H1 (cell line): ENCODE data around the gene CHST8. TPM values are rescaled to one million over a fixed set of nuclear protein-coding genes. Genes with fewer than 3 reads are reported as not detected.

Experiments
- CTCF ChIA-PET: fragments of 300-600 bp; sonication (Branson Sonifier 250); formaldehyde crosslinking; loops from one replicate; lab custom pipeline; 2021; ENCODE audit not compliant: partially characterized antibody; lab: Charles Lee
- POLR2A ChIA-PET: fragments of 300-600 bp; sonication (Branson Sonifier 250); formaldehyde crosslinking; loops from one replicate; lab custom pipeline; 2021; ENCODE audit warnings: inconsistent platforms; ENCODE audit not compliant: partially characterized antibody; lab: Charles Lee
- DNase-seq, 2 experiments: peaks; one replicate each; pipeline versions ENCODE4 v3.0.0 to v3.0.0-alpha.2; 2010 to 2022; ENCODE audit warnings: low spot score in 2 of 2, low read depth in 1 of 2, mixed read lengths in 1 of 2
- FAIRE-seq: peaks from 2 replicates; lab custom pipeline; 2011; peaks lifted over from hg19 to GRCh38; lab: Jason Lieb, UNC
- H2AFZ ChIP-seq: 2 replicates; pipeline ENCODE4 v1.8.1; 2012; ENCODE audit warnings: low read length, inconsistent platforms
- H2AK5ac ChIP-seq: 2 replicates; pipeline ENCODE4 v1.6.1; 2013; ENCODE audit warnings: low read depth, low read length
- H2BK120ac ChIP-seq: replicated peaks from 2 replicates; pipeline ENCODE3; 2013; ENCODE audit warnings: low read depth, low read length, inconsistent platforms
- H2BK12ac ChIP-seq: 2 replicates; pipeline ENCODE4 v1.6.1; 2013; ENCODE audit warnings: low read depth, low read length
- H2BK15ac ChIP-seq: 2 replicates; pipeline ENCODE4 v1.6.1; 2013; ENCODE audit warnings: low read length
- H2BK20ac ChIP-seq: 2 replicates; pipeline ENCODE4 v1.6.1; 2013; ENCODE audit warnings: low read length
- H2BK5ac ChIP-seq: 2 replicates; pipeline ENCODE4 v1.6.1; 2013; ENCODE audit warnings: low read depth, low read length
- H3K14ac ChIP-seq: 2 replicates; pipeline ENCODE4 v1.6.1; 2013; ENCODE audit warnings: inconsistent platforms; ENCODE audit not compliant: insufficient read length
- H3K18ac ChIP-seq: 2 replicates; pipeline ENCODE4 v1.6.1; 2013; ENCODE audit warnings: low read length; ENCODE audit errors: extremely low read depth
- H3K23ac ChIP-seq: 2 replicates; pipeline ENCODE4 v1.6.1; 2013; ENCODE audit warnings: inconsistent platforms; ENCODE audit not compliant: insufficient read length
- H3K23me2 ChIP-seq: 2 replicates; pipeline ENCODE4 v1.6.1; 2013; ENCODE audit warnings: low read depth, low read length
- H3K27ac ChIP-seq: 2 replicates; pipeline ENCODE4 v1.6.1; 2011; ENCODE audit warnings: low read depth, low read length, inconsistent platforms
- H3K27me3 ChIP-seq, 4 experiments: replicated peaks in 1 of 4; 1 replicate in 1 of 4; 2 replicates in 3 of 4; pipeline versions ENCODE4 v1.6.1 to v1.8.1; 2011 to 2013; ENCODE audit warnings: low read length in 3 of 4, mild to moderate bottlenecking in 3 of 4, inconsistent platforms in 2 of 4, mixed read lengths in 2 of 4, moderate library complexity in 1 of 4; ENCODE audit not compliant: control insufficient read depth in 3 of 4, insufficient read depth in 3 of 4; ENCODE audit errors: extremely low read depth in 1 of 4
- H3K36me3 ChIP-seq, 4 experiments: 2 replicates each; pipeline versions ENCODE4 v1.6.1 to v1.8.1; 2011 to 2013; ENCODE audit warnings: mild to moderate bottlenecking in 4 of 4, low read length in 3 of 4, moderate library complexity in 2 of 4, control low read depth in 1 of 4, inconsistent platforms in 1 of 4; ENCODE audit not compliant: insufficient read depth in 4 of 4, control insufficient read depth in 2 of 4
- H3K4ac ChIP-seq: replicated peaks from 2 replicates; pipeline ENCODE3; 2013; ENCODE audit warnings: low read length, low read depth, mixed read lengths, inconsistent platforms; ENCODE audit not compliant: insufficient read length
- H3K4me1 ChIP-seq, 4 experiments: replicated peaks in 1 of 4; 1 replicate in 1 of 4; 2 replicates in 3 of 4; pipeline versions ENCODE4 v1.6.1 to v1.8.1; 2011 to 2013; ENCODE audit warnings: low read length in 3 of 4, inconsistent platforms in 2 of 4, mixed read lengths in 1 of 4; ENCODE audit not compliant: insufficient read depth in 4 of 4, control insufficient read depth in 3 of 4
- H3K4me2 ChIP-seq, 2 experiments: 2 replicates each; pipeline versions ENCODE4 v1.6.1 to v1.8.1; 2011 to 2013; ENCODE audit warnings: low read depth in 2 of 2, low read length in 2 of 2, control low read depth in 1 of 2, inconsistent platforms in 1 of 2, mild to moderate bottlenecking in 1 of 2; ENCODE audit not compliant: insufficient read depth in 1 of 2
- H3K4me3 ChIP-seq, 4 experiments: fragments of 200-600, 300-600 bp in 1 of 4; sonication (generic), shearing (Covaris generic), sonication (Bioruptor Twin) in 1 of 4; 2 replicates each; pipeline versions ENCODE4 v1.5.1 to v1.8.1; 2011 to 2016; ENCODE audit warnings: low read length in 4 of 4, low read depth in 3 of 4, control low read depth in 2 of 4, inconsistent platforms in 2 of 4, mild to moderate bottlenecking in 2 of 4, mixed read lengths in 1 of 4, moderate library complexity in 1 of 4; ENCODE audit not compliant: insufficient read depth in 2 of 4; ENCODE audit errors: extremely low read depth in 1 of 4
- H3K56ac ChIP-seq: replicated peaks from 2 replicates; pipeline ENCODE3; 2013; ENCODE audit warnings: low read depth, mild to moderate bottlenecking, mixed read lengths, low read length, inconsistent platforms; ENCODE audit not compliant: insufficient read length
- H3K79me1 ChIP-seq: 2 replicates; pipeline ENCODE4 v1.6.1; 2013; ENCODE audit warnings: low read depth, low read length, control low read depth
- H3K79me2 ChIP-seq, 2 experiments: 2 replicates each; pipeline versions ENCODE4 v1.6.1 to v1.8.1; 2012 to 2013; ENCODE audit warnings: low read length in 2 of 2, mild to moderate bottlenecking in 2 of 2, inconsistent platforms in 1 of 2; ENCODE audit not compliant: insufficient read depth in 2 of 2, control insufficient read depth in 1 of 2
- H3K9ac ChIP-seq, 4 experiments: replicated peaks in 1 of 4; 1 replicate in 1 of 4; 2 replicates in 3 of 4; pipeline versions ENCODE4 v1.6.1 to v1.8.1; 2011 to 2013; ENCODE audit warnings: low read depth in 3 of 4, low read length in 3 of 4, control low read depth in 2 of 4, mild to moderate bottlenecking in 2 of 4, moderate library complexity in 2 of 4, inconsistent platforms in 1 of 4; ENCODE audit errors: extremely low read depth in 1 of 4
- H3K9me3 ChIP-seq, 2 experiments: 2 replicates each; pipeline versions ENCODE4 v1.6.1 to v1.8.1; 2012 to 2013; ENCODE audit warnings: mild to moderate bottlenecking in 2 of 2, moderate library complexity in 2 of 2, control low read depth in 1 of 2, inconsistent platforms in 1 of 2, low read depth in 1 of 2, low read length in 1 of 2, mixed read lengths in 1 of 2; ENCODE audit not compliant: insufficient read depth in 2 of 2
- H4K20me1 ChIP-seq, 2 experiments: replicated peaks in 1 of 2; 2 replicates each; pipeline versions ENCODE3 to v1.8.1; 2011 to 2013; ENCODE audit warnings: inconsistent platforms in 2 of 2, low read length in 2 of 2, mild to moderate bottlenecking in 1 of 2; ENCODE audit not compliant: insufficient read depth in 2 of 2, control insufficient read depth in 1 of 2
- H4K5ac ChIP-seq: 2 replicates; pipeline ENCODE4 v1.6.1; 2013; ENCODE audit warnings: low read length, low read depth, mixed read lengths, inconsistent platforms; ENCODE audit not compliant: insufficient read length
- H4K8ac ChIP-seq: 2 replicates; pipeline ENCODE4 v1.8.0; 2013; ENCODE audit warnings: mild to moderate bottlenecking, moderate library complexity, low read length, inconsistent platforms; ENCODE audit not compliant: insufficient read depth; ENCODE audit errors: extremely low read depth
- H4K91ac ChIP-seq: replicated peaks from 2 replicates; pipeline ENCODE3; 2013; ENCODE audit warnings: low read length, mixed read lengths, inconsistent platforms; ENCODE audit not compliant: insufficient read length
- JUN ChIP-seq: IDR thresholded peaks from 2 replicates; pipeline ENCODE4 v1.6.1; 2011; ENCODE audit warnings: low read depth, mild to moderate bottlenecking, improper control_type of control experiment, low read length
- SP4 ChIP-seq: IDR thresholded peaks from 2 replicates; pipeline ENCODE4 v1.6.1; 2012; ENCODE audit warnings: low read length, inconsistent platforms
- TEAD4 ChIP-seq: IDR thresholded peaks from 2 replicates; pipeline ENCODE4 v1.6.1; 2012; ENCODE audit warnings: low read depth, low read length, inconsistent platforms, mixed read lengths
- WGBS, 2 experiments: shearing (Covaris generic) in 1 of 2; methylation state at CpG; one replicate each; pipeline versions ENCODE4 v1.1.6 to v1.1.7; 2013 to 2015; ENCODE audit warnings: low lambda C conversion rate in 2 of 2, mixed read lengths in 2 of 2, inconsistent platforms in 1 of 2, low coverage in 1 of 2, missing lambda C conversion rate in 1 of 2; ENCODE audit not compliant: insufficient replicate concordance in 2 of 2, insufficient coverage in 1 of 2, insufficient read length in 1 of 2; ENCODE audit errors: extremely low coverage in 1 of 2, missing lambda C conversion rate in 1 of 2; 5-methylcytosine and 5-hydroxymethylcytosine counted together
- polyA plus RNA-seq, 7 experiments: library from polyadenylated mRNA; depleted of rRNA in 3 of 7; stranded (reverse) in 5 of 7; unstranded in 2 of 7; fragments of >200 nt in 5 of 7; fragments of 200-250 nt in 2 of 7; gene quantifications; 1 replicate in 5 of 7; 2 replicates in 1 of 7; 4 replicates in 1 of 7; pipeline versions ENCODE4 v1.2.1 to v1.2.3, GENCODE V29; 2011 to 2013; ENCODE audit warnings: missing spikeins in 2 of 7, mixed read lengths in 2 of 7
- total RNA-seq: library from RNA; stranded (reverse); fragmentation: NEBNext Ultra II Directional; extraction: Animal tissue kit (Norgen Biotek cat#: 25700); gene quantifications from 2 replicates; pipeline ENCODE4 v1.2.1, GENCODE V29; 2021

CHST8 gene
- total and polyA plus RNA-seq, 2 of the 8 experiments (the other 6 are each of a cell fraction or from before 2014, with no cell fraction given) = 10.8 to 28.2 TPM

GRCh38 chr19:33727331-33727998, 105.7 kb downstream of the CHST8 start:
- ChIA-PET POLR2A (no interaction called here), CTCF (no interaction called here)
- no peaks in the 10 kb centered on the region for H3K9me3 ChIP-seq
- H3K4me1 ChIP-seq = peaks cover 0 to 3% (median 0%) of the 10 kb centered on the region in 4 experiments; a peak in 1 of 7 replicates
- no peaks in the 10 kb centered on the region for H3K27me3 ChIP-seq
- no peak overlapping the region for H2BK20ac ChIP-seq
- no peak overlapping the region; a peak in 1 of 7 replicates for H3K9ac ChIP-seq
- H3K4me2 ChIP-seq = no peak overlapping the region
- peaks cover 0 to 6% of the 10 kb centered on the region in 2 experiments for H4K20me1 ChIP-seq
- H4K91ac ChIP-seq = no peak overlapping the region
- DNase-seq = no peak
- no peaks in the 10 kb centered on the region for H3K36me3 ChIP-seq
- no peak overlapping the region for H3K18ac ChIP-seq
- no peak for FAIRE-seq
- no peak overlapping the region for H3K4ac ChIP-seq
- H3K79me2 ChIP-seq = no peaks in the 10 kb centered on the region
- H2BK120ac ChIP-seq = no peak overlapping the region
- H3K56ac ChIP-seq = no peak overlapping the region
- H2BK15ac ChIP-seq = no peak overlapping the region
- H2BK5ac ChIP-seq = no peak overlapping the region
- H3K14ac ChIP-seq = no peak overlapping the region
- H2BK12ac ChIP-seq = 0 out of 2 replicates have a peak overlapping the region, but pooled peaks have one; percentile 9
- H3K4me3 ChIP-seq = no peak overlapping the region
- no peak overlapping the region for H4K5ac ChIP-seq
- no peak overlapping the region for H2AFZ ChIP-seq
- no peak overlapping the region for H2AK5ac ChIP-seq
- 0 out of 2 replicates have a peak, but pooled peaks cover 1% of the 10 kb centered on the region for H3K23me2 ChIP-seq
- H3K79me1 ChIP-seq = peaks cover 3% of the 10 kb centered on the region; the same call in 1 of the 2 replicates
- no peak overlapping the region for H3K27ac ChIP-seq
- H4K8ac ChIP-seq = no peak overlapping the region; the same call in 1 of the 2 replicates
- WGBS, 2 experiments = 90% methylated on average over 24 of the region's 24 CpGs; no CpG with 5 or more reads in 1 of the 2 experiments
- no peak overlapping the region for H3K23ac ChIP-seq
- TF ChIP-seq TEAD4 (0 out of 2 replicates have a peak, but pooled peaks have one; percentile 9), JUN (no peak), SP4 (no peak)
